Transverse colon (tissue), 4 donors: Measurements from ENCODE around the gene LSM7. TPM values are rescaled to one million over a fixed set of nuclear protein-coding genes. Genes with fewer than 3 reads are reported as not detected.

ENCODE experiments used
- DNase-seq: peaks from one replicate; pipeline ENCODE4 v3.0.0-alpha.2; 2019
- H3K27ac ChIP-seq, 4 donors: fragments of 200-600 bp; sonication (generic); 2 replicates each; pipeline ENCODE4 v1.5.1; 2016 to 2018; ENCODE audit warnings: inconsistent platforms in 4 of 4
- H3K27me3 ChIP-seq: fragments of 200-600 bp; sonication (generic); 2 replicates; pipeline ENCODE4 v1.5.1; 2017; ENCODE audit warnings: inconsistent platforms
- H3K36me3 ChIP-seq, 4 donors: fragments of 200-600 bp; sonication (generic); 2 replicates each; pipeline ENCODE4 v1.5.1; 2017 to 2019; ENCODE audit warnings: inconsistent platforms in 4 of 4
- H3K4me1 ChIP-seq, 4 donors: fragments of 200-600 bp; sonication (generic); 2 replicates each; pipeline ENCODE4 v1.5.1; 2017 to 2020; ENCODE audit warnings: inconsistent platforms in 4 of 4
- H3K4me3 ChIP-seq, 4 donors: fragments of 200-600 bp; sonication (generic); 1 replicate in 1 of 4; 2 replicates in 3 of 4; pipeline versions ENCODE4 v1.5.1 to v1.6.1; 2017 to 2019; ENCODE audit warnings: inconsistent platforms in 4 of 4
- H3K9me3 ChIP-seq, 2 donors: fragments of 200-600 bp; sonication (generic); 2 replicates each; pipeline ENCODE4 v1.5.1; 2017 to 2019; ENCODE audit warnings: inconsistent platforms in 2 of 2
- CTCF ChIP-seq, 5 experiments: fragments of 200-600 bp in 3 of 5; fragments of 450-650 bp in 2 of 5; sonication (generic) in 3 of 5; IDR thresholded peaks; 1 replicate in 2 of 5; 2 replicates in 3 of 5; pipeline ENCODE4 v1.5.1; 2016 to 2017; ENCODE audit warnings: antibody characterized with exemption in 5 of 5, inconsistent platforms in 3 of 5, mild to moderate bottlenecking in 2 of 5, moderate library complexity in 1 of 5
- EP300 ChIP-seq: sonication (generic); formaldehyde crosslinking; IDR thresholded peaks from one replicate; pipeline ENCODE4 v1.6.1; 2017; ENCODE audit warnings: antibody characterized with exemption, low read depth
- POLR2A ChIP-seq: fragments of 450-650 bp; IDR thresholded peaks from one replicate; pipeline ENCODE4 v1.6.1; 2016; ENCODE audit warnings: antibody characterized with exemption, mild to moderate bottlenecking, moderate library complexity
- POLR2AphosphoS5 ChIP-seq, 3 donors: sonication (generic); formaldehyde crosslinking; IDR thresholded peaks; one replicate each; pipeline ENCODE4 v1.6.1; 2016; ENCODE audit warnings: antibody characterized with exemption in 3 of 3
- WGBS, 2 donors: methylation state at CpG; one replicate each; pipeline ENCODE4 v1.1.5; 2018; ENCODE audit warnings: low coverage in 1 of 2; 5-methylcytosine and 5-hydroxymethylcytosine counted together
- in situ Hi-C, 4 donors: fragments of 200-750 bp; cut with MboI; loops; one replicate each; pipeline versions ENCODE4 v1.15.0 to v1.15.1; 2017; ENCODE audit warnings: low sequenced_read_pairs in 3 of 4, low pct_ligation_motif_present in 1 of 4, low pct_unique_long_range_greater_than_20kb in 1 of 4
- intact Hi-C: fragments of 100-400 bp; cut with DNase I; formaldehyde crosslinking; loops from one replicate; pipeline ENCODE4 v1.15.1; 2023; ENCODE audit warnings: low total_unique reads
- total RNA-seq, 4 donors: library from RNA; depleted of rRNA; stranded (reverse); fragments of >200 nt; gene quantifications; one replicate each; pipeline ENCODE4 v1.1.0, GENCODE V29; 2016

Gene LSM7
- total RNA-seq, 4 donors from 2014 or later, result 62.9 to 151 (median 132) TPM

GRCh38 chr19:2339644-2340310, 11.4 kb upstream of the LSM7 start:
- no peak for DNase-seq
- H3K36me3 ChIP-seq, result peaks cover 0 to 5% (median 0%) of the 10 kb centered on the region in 4 donors
- no peaks in the 10 kb centered on the region for H3K27me3 ChIP-seq
- in situ Hi-C loops (no loop called here), intact Hi-C loops (no loop called here)
- no peaks in the 10 kb centered on the region for H3K9me3 ChIP-seq
- H3K27ac ChIP-seq, result no peak overlapping the region
- H3K4me1 ChIP-seq, result peaks cover 0 to 5% (median 0%) of the 10 kb centered on the region in 4 donors
- 94% methylated on average over 37 of the region's 52 CpGs; no CpG with 5 or more reads in 1 of the 2 donors for WGBS, 2 donors
- TF ChIP-seq POLR2AphosphoS5 (IDR thresholded peaks at IDR 0.05), result no peak
- no peak for TF ChIP-seq EP300
- TF ChIP-seq POLR2A, result no peak
- TF ChIP-seq CTCF (IDR thresholded peaks at IDR 0.05), result no peak
- H3K4me3 ChIP-seq, result no peak overlapping the region

- Histone ChIP-seq H3K9me3 (no peaks in the 10 kb centered on the region), H3K36me3 (peaks cover 0 to 5% (median 0%) of the 10 kb centered on the region in 4 donors), H3K27me3 (no peaks in the 10 kb centered on the region), H3K4me3 (no peak overlapping the region), H3K27ac (no peak overlapping the region), H3K4me1 (peaks cover 2 to 12% (median 4%) of the 10 kb centered on the region in 4 donors)
- in situ Hi-C loops, result no loop called here
- intact Hi-C loops, result no loop called here
- no peak for DNase-seq
- WGBS, 2 donors, result 85% methylated on average over 35 of the region's 54 CpGs; no CpG with 5 or more reads in 1 of the 2 donors
- TF ChIP-seq POLR2AphosphoS5 (IDR thresholded peaks at IDR 0.05), result no peak
Measured at GRCh38 chr19:2338751-2339643, 10.6 kb upstream of the LSM7 start.

- intact Hi-C loops (no loop called here), in situ Hi-C loops (no loop called here)
- H3K4me3 ChIP-seq, result no peak overlapping the region
- no peaks in the 10 kb centered on the region for H3K27me3 ChIP-seq
- H3K27ac ChIP-seq, result no peak overlapping the region
- peaks cover 0 to 5% (median 0%) of the 10 kb centered on the region in 4 donors for H3K36me3 ChIP-seq
- TF ChIP-seq CTCF (IDR thresholded peaks at IDR 0.05) (no peak), POLR2A (no peak), EP300 (no peak), POLR2AphosphoS5 (IDR thresholded peaks at IDR 0.05) (no peak)
- peaks cover 11 to 21% (median 13%) of the 10 kb centered on the region in 4 donors for H3K4me1 ChIP-seq
- H3K9me3 ChIP-seq, result no peaks in the 10 kb centered on the region
- no peak for DNase-seq
- 89% methylated on average over 14 of the region's 21 CpGs; no CpG with 5 or more reads in 1 of the 2 donors for WGBS, 2 donors
Measured at GRCh38 chr19:2338055-2338615, 9.7 kb upstream of the LSM7 start.

- no peak for DNase-seq
- Histone ChIP-seq H3K4me1 (peaks cover 15 to 28% (median 19%) of the 10 kb centered on the region in 4 donors), H3K36me3 (peaks cover 0 to 5% (median 0%) of the 10 kb centered on the region in 4 donors), H3K4me3 (no peak overlapping the region), H3K27ac (no peak overlapping the region), H3K27me3 (no peaks in the 10 kb centered on the region), H3K9me3 (no peaks in the 10 kb centered on the region)
- intact Hi-C loops (no loop called here), in situ Hi-C loops (no loop called here)
- 84% methylated on average over 18 of the region's 19 CpGs; no CpG with 5 or more reads in 1 of the 2 donors for WGBS, 2 donors
- TF ChIP-seq EP300, result no peak
- peak in 1 of 5 experiments; percentile 10 for TF ChIP-seq CTCF (IDR thresholded peaks at IDR 0.05)
- no peak for TF ChIP-seq POLR2AphosphoS5 (IDR thresholded peaks at IDR 0.05)
- TF ChIP-seq POLR2A, result no peak
Measured at GRCh38 chr19:2337329-2337707, 8.9 kb upstream of the LSM7 start.
